ENCODE results near the gene MGAT4B.
A peak's percentile ranks its signal among the peaks of the same experiment; 100 is the strongest.
"Not testable (repeated sequence)": the region's sequence is repeated elsewhere in the genome, so short reads cannot be mapped to it uniquely, and the experiment has no call there.

Gene MGAT4B

GRCh38 chr5:179806250-179807048 lies at the start of gene MGAT4B:
MGAT4B (minus strand) TSS chr5:179806866; CDS start chr5:179806583, 283 bp downstream.
- peak; percentile 59 for DNase-seq

GRCh38 chr5:179854356-179854755 lies 47.7 kb upstream of the MGAT4B start:
- no peak for DNase-seq

GRCh38 chr5:179852993-179853547 lies 46.4 kb upstream of the MGAT4B start:
- no peak for DNase-seq

GRCh38 chr5:179841621-179842020 lies 35.0 kb upstream of the MGAT4B start:
- DNase-seq: no peak

GRCh38 chr5:179840766-179841165 lies 34.1 kb upstream of the MGAT4B start:
- DNase-seq: no peak

- no peak for DNase-seq
Observed at GRCh38 chr5:179840321-179840720, 33.7 kb upstream of the MGAT4B start.

GRCh38 chr5:179839328-179840256 lies 32.9 kb upstream of the MGAT4B start:
- DNase-seq: no peak

- no peak for DNase-seq
Observed at GRCh38 chr5:179837076-179838011, 30.7 kb upstream of the MGAT4B start.

GRCh38 chr5:179836225-179837019 lies 29.8 kb upstream of the MGAT4B start:
- peak; percentile 56 for DNase-seq

- DNase-seq: not testable (repeated sequence)
Observed at GRCh38 chr5:179834871-179835270, 28.2 kb upstream of the MGAT4B start.

GRCh38 chr5:179834120-179834519 lies 27.5 kb upstream of the MGAT4B start:
- DNase-seq: no peak

- DNase-seq: no peak
Observed at GRCh38 chr5:179833709-179834070, 27.0 kb upstream of the MGAT4B start.

- no peak for DNase-seq
Observed at GRCh38 chr5:179833056-179833708, 26.5 kb upstream of the MGAT4B start.

GRCh38 chr5:179832039-179832745 lies 25.5 kb upstream of the MGAT4B start:
- DNase-seq: no peak

GRCh38 chr5:179830818-179831468 lies 24.3 kb upstream of the MGAT4B start:
- no peak for DNase-seq

GRCh38 chr5:179829732-179830435 lies 23.2 kb upstream of the MGAT4B start:
- DNase-seq: no peak

- no peak for DNase-seq
Observed at GRCh38 chr5:179828756-179829421, 22.2 kb upstream of the MGAT4B start.

- DNase-seq: peak; percentile 48
Observed at GRCh38 chr5:179827680-179828079, 21.0 kb upstream of the MGAT4B start.
